HG02885 (cell line): Measurements from ENCODE around the gene MSTO1.
"Not testable (repeated sequence)": the region's sequence is repeated elsewhere in the genome, so short reads cannot be mapped to it uniquely, and the experiment has no call there.

Experiments
- ATAC-seq: cut with Tn5 transposase; IDR thresholded peaks from one replicate; pipeline ENCODE4 v1.9.1; 2021; ENCODE audit warnings: mild to moderate bottlenecking; ENCODE audit not compliant: unreplicated experiment, poor library complexity

The MSTO1 gene

GRCh38 chr1:155610257-155610647 lies 234 bp downstream of the MSTO1 start:
- ATAC-seq, result not testable (repeated sequence)

GRCh38 chr1:155613226-155613625 lies 3.2 kb downstream of the MSTO1 start:
- ATAC-seq, result not testable (repeated sequence)

- no peak for ATAC-seq
These were observed 12.2 kb downstream of the MSTO1 start for GRCh38 chr1:155622191-155622590.

DNA sequence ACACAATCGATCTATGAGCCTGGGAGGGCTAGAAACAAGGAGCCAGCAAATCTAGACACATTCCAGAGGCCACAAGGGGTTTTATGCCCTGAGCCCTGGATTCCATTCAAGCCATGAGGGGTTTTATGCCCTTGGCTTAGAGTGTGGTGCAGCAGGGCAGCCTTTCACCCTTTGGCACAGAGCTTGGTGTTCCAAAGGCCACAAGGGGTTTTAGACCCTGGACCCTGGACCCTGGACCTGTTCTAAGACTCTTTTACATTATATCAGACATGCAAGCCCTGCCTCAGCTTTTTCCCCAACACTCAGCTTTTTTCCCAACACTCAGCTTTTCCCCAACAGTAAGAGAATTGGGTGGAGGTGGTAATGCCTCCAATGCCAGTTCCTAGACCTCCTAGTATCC lies 13.3 kb downstream of the MSTO1 start:
- ATAC-seq, result no peak

DNA sequence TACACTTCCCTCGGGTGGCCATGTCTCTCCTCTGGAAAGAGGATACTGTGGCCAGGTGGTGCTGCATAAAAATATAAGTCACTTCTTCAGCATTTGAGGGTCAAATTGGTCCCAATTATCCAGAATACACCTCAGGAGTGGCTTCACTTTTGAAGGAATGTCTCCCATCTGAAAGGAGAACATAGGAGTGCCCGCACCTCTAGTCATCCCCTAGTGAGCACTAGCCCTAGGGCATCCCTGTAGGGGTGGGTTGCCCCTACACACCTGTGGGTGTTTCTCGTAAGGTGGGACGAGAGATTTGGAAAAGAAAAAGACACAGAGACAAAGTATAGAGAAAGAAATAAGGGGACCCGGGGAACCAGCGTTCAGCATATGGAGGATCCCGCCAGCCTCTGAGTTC lies 16.4 kb downstream of the MSTO1 start:
- ATAC-seq, result not testable (repeated sequence)

- ATAC-seq, result no peak
These were observed 26.6 kb downstream of the MSTO1 start for GRCh38 chr1:155636397-155637153.

DNA sequence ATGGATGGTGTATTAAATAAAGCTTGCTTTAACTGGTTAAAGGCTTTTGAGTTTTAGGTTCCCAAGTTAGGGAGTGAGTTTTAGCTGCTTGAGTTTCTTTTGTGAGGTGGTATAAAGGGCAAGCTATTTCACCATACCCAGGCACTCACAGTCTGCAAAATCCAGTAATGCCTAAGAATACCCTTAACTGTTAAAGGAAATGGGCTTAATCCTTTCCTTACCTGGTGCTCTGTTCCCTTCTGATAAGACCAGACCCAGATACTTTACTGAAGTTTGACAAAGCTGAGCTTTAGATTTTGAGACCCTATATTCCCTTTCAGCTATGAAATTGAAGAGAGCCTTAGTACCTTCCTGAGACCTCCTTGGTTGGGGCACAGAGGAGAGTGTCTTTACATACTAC lies 30.3 kb downstream of the MSTO1 start:
- no peak for ATAC-seq

- not testable (repeated sequence) for ATAC-seq
These were observed 32.7 kb downstream of the MSTO1 start for GRCh38 chr1:155642559-155643180.

- no peak for ATAC-seq
These were observed 33.2 kb downstream of the MSTO1 start for GRCh38 chr1:155643230-155643629.

DNA sequence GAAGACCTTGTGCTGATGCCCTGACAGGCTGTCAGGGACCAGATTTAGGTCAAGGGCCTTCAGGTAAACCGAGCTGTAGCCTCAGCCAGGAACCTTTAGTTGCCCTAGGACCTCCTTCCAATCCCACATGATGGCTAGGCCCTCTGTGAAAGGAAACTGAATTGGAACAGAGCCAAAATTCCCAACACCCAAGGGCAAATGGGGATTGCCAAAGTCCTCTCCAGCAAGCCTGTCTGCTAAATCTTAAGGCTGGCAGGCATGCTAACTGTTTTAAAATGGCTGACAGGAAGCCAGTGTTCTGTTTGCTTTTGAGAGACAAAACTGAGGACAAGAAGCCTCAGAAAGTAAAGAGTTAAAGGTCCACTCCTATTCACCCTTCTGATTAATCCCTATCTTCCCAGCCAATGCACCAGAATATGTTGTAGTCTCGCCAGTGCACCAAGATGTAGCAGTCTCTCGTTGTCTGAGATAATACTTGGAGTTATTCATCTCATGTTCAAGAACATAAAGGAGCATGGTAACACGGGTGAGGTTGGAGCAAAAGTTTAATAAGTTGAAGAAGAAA lies 35.1 kb downstream of the MSTO1 start:
- ATAC-seq, result no peak

DNA sequence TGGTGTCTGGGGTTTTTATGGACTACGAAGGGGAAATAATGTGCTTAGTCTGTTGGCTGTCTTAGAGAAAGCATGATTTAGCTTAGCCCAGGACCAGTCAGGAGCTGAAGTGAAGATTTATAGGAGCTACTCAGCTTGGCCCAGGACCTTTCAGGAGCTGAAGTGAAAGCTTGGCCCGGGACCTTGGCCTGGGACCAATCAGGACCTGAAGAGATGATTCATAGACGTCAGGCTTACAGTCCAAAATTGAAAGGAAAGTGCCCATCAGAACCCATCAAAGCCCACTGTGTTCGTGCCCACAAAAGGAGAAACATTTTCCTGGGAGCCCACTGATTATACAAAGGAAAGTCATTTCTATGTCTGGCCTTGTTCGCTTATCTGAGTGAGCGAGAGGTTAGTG lies 35.6 kb downstream of the MSTO1 start:
- ATAC-seq, result no peak

DNA sequence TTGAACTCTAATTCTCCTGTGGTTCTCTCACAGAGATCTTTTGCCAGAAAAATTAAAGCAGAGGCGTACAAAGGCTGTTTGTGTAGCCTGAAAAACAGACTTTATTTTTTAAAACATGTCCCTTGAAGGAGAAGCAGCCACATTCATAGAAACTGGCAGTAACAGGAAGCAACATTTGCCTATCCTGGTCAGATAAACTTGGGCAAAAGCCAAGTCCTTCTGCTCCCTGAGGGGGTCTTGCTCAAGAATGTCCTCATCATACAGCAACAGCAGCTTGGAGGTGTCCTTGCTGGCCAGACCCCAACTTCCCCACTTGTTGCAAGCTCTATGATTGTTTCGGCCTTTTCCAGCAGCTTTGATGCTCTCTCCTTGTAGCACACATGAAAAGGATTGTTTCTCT lies 36.3 kb downstream of the MSTO1 start:
- ATAC-seq, result no peak

DNA sequence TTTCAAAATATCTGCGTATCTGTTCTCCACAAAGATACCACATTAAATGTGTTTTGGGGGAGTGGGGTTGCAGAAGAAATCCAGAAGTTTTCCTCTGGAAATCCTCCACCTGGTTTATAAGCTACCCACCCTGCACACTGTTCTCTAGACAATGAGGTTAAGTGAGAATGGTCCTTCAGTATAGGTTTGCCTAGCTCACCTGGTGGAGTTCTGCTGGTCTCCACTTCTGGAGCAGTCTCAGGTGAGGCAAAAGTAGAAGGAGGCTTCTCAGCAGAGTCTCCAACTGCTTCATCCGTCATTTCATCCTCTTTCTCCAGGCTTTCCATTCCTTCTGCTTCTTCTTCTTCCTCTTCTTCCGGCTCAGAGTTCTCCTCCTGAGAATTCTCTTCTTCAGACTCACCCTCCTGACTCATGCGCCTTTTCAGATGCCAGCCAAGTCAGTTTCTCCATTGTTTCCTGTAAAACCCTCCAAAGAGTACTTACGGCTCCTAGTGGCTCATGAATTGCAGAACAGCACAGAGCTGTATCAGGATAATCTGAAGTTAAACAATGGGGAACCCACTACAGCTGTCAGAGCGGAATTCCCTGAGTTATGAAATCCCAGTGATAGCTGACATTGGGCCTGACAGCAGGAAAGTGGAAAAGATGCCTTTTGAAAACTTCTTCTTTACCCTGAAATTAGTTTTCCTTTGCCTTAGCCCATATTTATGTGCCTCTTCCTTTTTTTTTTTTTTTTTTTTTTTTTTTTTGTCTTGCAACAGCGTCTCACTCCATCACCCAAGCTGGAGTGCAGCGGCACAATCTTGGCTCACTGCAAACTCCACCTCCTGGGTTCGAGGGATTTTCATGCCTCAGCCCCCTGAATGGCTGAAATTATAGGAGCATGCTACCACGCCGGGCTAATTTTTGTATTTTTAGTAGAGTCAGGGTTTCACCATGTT lies 38.5 kb downstream of the MSTO1 start:
- no peak for ATAC-seq

GRCh38 chr1:155649676-155650075 lies 39.7 kb downstream of the MSTO1 start:
- ATAC-seq, result no peak

DNA sequence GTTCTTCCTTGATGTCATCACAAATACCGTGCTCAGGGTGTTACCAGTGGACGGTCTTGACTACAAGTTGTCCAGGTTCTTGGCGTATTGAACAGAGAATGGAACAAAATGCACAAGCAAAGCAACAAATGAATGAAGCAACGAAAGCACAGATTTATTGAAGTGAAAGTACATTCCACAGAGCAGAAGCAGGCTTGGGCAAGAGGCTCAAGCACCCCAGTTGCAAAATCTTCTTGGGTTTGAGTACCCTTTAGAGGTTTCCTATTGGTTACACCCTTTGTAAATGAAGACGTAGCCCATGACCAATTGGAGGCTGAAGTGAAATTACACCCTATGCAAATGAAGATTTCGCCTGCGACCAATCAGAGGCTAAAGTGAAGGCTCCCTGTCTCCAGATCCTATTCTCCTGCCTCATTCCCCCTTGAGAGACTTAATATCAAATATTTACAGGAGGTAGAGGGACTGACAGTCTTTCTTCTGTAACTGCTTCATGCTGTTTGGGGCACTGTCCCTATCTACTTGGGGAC lies 40.3 kb downstream of the MSTO1 start:
- no peak for ATAC-seq

- no peak for ATAC-seq
These were observed 42.0 kb downstream of the MSTO1 start for GRCh38 chr1:155651861-155652661.

DNA sequence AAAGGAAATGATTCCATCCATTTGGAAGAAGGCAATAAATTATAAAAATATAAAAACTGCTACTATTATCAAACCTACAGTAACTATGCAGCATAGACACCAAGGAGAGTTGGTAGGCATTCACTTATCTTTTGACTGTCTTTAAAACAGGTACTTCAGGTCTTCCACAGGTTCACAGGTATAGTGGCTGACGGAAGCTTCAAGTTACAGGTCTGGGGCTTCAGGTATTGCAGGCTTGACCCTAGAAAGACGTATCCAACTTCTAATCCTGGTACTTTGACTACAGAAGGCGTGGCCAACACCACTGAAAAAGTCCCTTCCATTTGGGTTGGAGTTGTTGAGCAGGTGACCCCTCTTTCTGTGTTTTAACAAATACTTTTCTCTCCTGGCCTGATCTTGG lies 42.9 kb downstream of the MSTO1 start:
- ATAC-seq, result no peak

DNA sequence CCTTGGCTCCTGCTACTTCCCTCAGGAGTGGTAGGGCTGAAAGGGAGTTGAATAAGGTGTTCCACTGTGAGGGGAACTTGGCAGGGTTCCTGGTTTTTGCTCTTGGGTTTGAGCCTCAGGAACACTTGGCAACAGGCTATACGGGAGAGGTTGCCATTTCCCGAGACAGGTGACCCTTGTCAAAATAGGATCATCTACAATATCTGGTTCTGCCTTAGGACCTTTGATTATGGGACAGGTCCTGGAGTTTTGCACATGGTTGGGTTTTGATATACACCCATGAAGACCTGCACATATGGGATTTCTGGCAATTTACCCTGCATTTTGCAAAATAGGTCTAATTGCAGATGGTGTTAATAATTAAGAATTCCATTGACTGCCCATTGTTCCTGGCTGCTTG lies 47.4 kb downstream of the MSTO1 start:
- no peak for ATAC-seq

DNA sequence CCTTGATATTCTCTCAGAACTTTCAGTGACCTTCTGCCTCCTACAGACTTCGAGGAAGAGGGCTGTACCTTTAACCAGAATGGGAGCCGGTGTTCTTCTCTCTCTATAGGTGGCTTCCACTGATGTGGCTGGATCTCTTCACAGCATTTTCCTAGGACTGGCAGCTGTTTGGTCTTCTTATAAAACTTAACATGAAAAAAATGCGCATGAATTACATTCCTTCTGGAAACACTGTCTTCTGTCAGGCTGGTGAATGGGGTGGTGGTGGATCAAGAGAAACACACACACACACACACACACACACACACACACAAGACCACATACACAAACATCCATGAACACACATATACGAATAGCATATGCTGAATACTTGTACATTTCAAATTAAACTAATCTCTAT lies 51.2 kb downstream of the MSTO1 start:
- not testable (repeated sequence) for ATAC-seq
